ENCODE measurements around the gene ACADS.
A peak's percentile ranks its signal among the peaks of the same experiment; 100 is the strongest.

ACADS gene

GRCh38 chr12:120718055-120718454, 7.6 kb upstream of the ACADS start:
- TF ChIP-seq CTCF (conservative IDR thresholded peaks at IDR 0.05; ENCODE audit: low read depth), result no peak

GRCh38 chr12:120719072-120719471, 6.6 kb upstream of the ACADS start:
- POLR2A ChIA-PET (ENCODE audit: low non-redundant PET), result no interaction called here
- CTCF ChIA-PET, result interaction anchor here (0.6 kb wide), 1 partner anchor 16 kb away, joined by 3 read pairs; no protein-coding TSS in a partner anchor
- TF ChIP-seq CTCF (conservative IDR thresholded peaks at IDR 0.05; ENCODE audit: low read depth), result no peak
- no peak for DNase-seq (ENCODE audit: low spot score)
- H3K27ac ChIP-seq, result no peak overlapping the region

More at GRCh38 chr12:120718055-120718454, 7.6 kb upstream of the ACADS start:
- no peak overlapping the region for H3K27ac ChIP-seq
- DNase-seq (ENCODE audit: low spot score), result no peak
- CTCF ChIA-PET, result no interaction called here
- POLR2A ChIA-PET (ENCODE audit: low non-redundant PET), result no interaction called here

- ChIA-PET CTCF (interaction anchor here (0.6 kb wide), 1 partner anchor 16 kb away, joined by 3 read pairs; no protein-coding TSS in a partner anchor), POLR2A (ENCODE audit: low non-redundant PET) (no interaction called here)
- no peak for TF ChIP-seq CTCF (conservative IDR thresholded peaks at IDR 0.05; ENCODE audit: low read depth)
- H3K27ac ChIP-seq, result peak overlapping the region; percentile 46; the same call in 1 of the 2 replicates
- no peak for DNase-seq (ENCODE audit: low spot score)
Measured at GRCh38 chr12:120719496-120720233, 6.0 kb upstream of the ACADS start.

GRCh38 chr12:120720234-120720986, 5.2 kb upstream of the ACADS start:
- TF ChIP-seq CTCF (conservative IDR thresholded peaks at IDR 0.05; ENCODE audit: low read depth), result no peak
- CTCF ChIA-PET, result interaction anchor here (1.2 kb wide), 1 partner anchor 251 kb away, joined by 3 read pairs; no protein-coding TSS in a partner anchor
- POLR2A ChIA-PET (ENCODE audit: low non-redundant PET), result interaction anchor here (0.8 kb wide), 1 partner anchor 181 kb away, joined by 3 read pairs; no protein-coding TSS in a partner anchor
- peak overlapping the region; percentile 46 for H3K27ac ChIP-seq
- no peak for DNase-seq (ENCODE audit: low spot score)

GRCh38 chr12:120720987-120721801, 4.4 kb upstream of the ACADS start:
- TF ChIP-seq CTCF (conservative IDR thresholded peaks at IDR 0.05; ENCODE audit: low read depth), result no peak
- ChIA-PET POLR2A (ENCODE audit: low non-redundant PET) (interaction anchor here (0.8 kb wide), 1 partner anchor 181 kb away, joined by 3 read pairs; no protein-coding TSS in a partner anchor), CTCF (interaction anchor here (0.6 to 1.2 kb wide), 2 partner anchors 250 to 1397 kb away, joined by 3 to 4 read pairs; no protein-coding TSS in a partner anchor)
- no peak overlapping the region for H3K27ac ChIP-seq
- DNase-seq (ENCODE audit: low spot score), result no peak

GRCh38 chr12:120721866-120722265, 3.8 kb upstream of the ACADS start:
- no peak overlapping the region for H3K27ac ChIP-seq
- TF ChIP-seq CTCF (conservative IDR thresholded peaks at IDR 0.05; ENCODE audit: low read depth), result no peak
- no peak for DNase-seq (ENCODE audit: low spot score)
- ChIA-PET POLR2A (ENCODE audit: low non-redundant PET) (no interaction called here), CTCF (interaction anchor here (0.6 kb wide), 1 partner anchor 1397 kb away, joined by 4 read pairs; no protein-coding TSS in a partner anchor)

Data from RWPE1 (cell line).